ENCODE data around the gene MDFI. TPM values are rescaled to one million over a fixed set of nuclear protein-coding genes. Genes with fewer than 3 reads are reported as not detected.

The MDFI gene
- total RNA-seq, 1 donor from 2014 or later, result 11.0 TPM

- no peaks in the 10 kb centered on the region for H3K9me3 ChIP-seq
- no peak overlapping the region for H3K4me3 ChIP-seq
- H3K27ac ChIP-seq, result no peak overlapping the region
- ATAC-seq (no peak), DNase-seq (no peak)
- H3K27me3 ChIP-seq, result no peaks in the 10 kb centered on the region
- intact Hi-C loops (cut with DNase I), result no loop called here
- no peaks in the 10 kb centered on the region for H3K36me3 ChIP-seq
- no peak for TF ChIP-seq CTCF (IDR thresholded peaks at IDR 0.05)
- no peaks in the 10 kb centered on the region for H3K4me1 ChIP-seq
These were observed 9.1 kb upstream of the MDFI start for GRCh38 chr6:41629128-41629527.

- Histone ChIP-seq H3K27ac (no peak overlapping the region), H3K9me3 (no peaks in the 10 kb centered on the region), H3K27me3 (no peaks in the 10 kb centered on the region), H3K4me1 (peaks cover 7% of the 10 kb centered on the region), H3K4me3 (no peak overlapping the region), H3K36me3 (no peaks in the 10 kb centered on the region)
- peak; percentile 25 for DNase-seq
- intact Hi-C loops (cut with DNase I), result no loop called here
- ATAC-seq, result no peak
- TF ChIP-seq CTCF (IDR thresholded peaks at IDR 0.05), result no peak
These were observed 8.2 kb upstream of the MDFI start for GRCh38 chr6:41630069-41630468.

- DNase-seq (no peak), ATAC-seq (no peak)
- Histone ChIP-seq H3K27ac (no peak overlapping the region), H3K9me3 (no peaks in the 10 kb centered on the region), H3K27me3 (no peaks in the 10 kb centered on the region), H3K4me3 (no peak overlapping the region), H3K4me1 (peaks cover 7% of the 10 kb centered on the region), H3K36me3 (no peaks in the 10 kb centered on the region)
- no peak for TF ChIP-seq CTCF (IDR thresholded peaks at IDR 0.05)
- intact Hi-C loops (cut with DNase I), result no loop called here
These were observed 7.3 kb upstream of the MDFI start for GRCh38 chr6:41630946-41631345.

GRCh38 chr6:41633056-41633634 lies 5.1 kb upstream of the MDFI start:
- ATAC-seq (no peak), DNase-seq (no peak)
- no peaks in the 10 kb centered on the region for H3K9me3 ChIP-seq
- no peak overlapping the region for H3K4me3 ChIP-seq
- H3K36me3 ChIP-seq, result no peaks in the 10 kb centered on the region
- peaks cover 19% of the 10 kb centered on the region for H3K4me1 ChIP-seq
- H3K27me3 ChIP-seq, result peaks cover 14% of the 10 kb centered on the region
- TF ChIP-seq CTCF (IDR thresholded peaks at IDR 0.05), result no peak
- H3K27ac ChIP-seq, result no peak overlapping the region
- intact Hi-C loops (cut with DNase I), result no loop called here

GRCh38 chr6:41634657-41635056 lies 3.6 kb upstream of the MDFI start:
- ATAC-seq (no peak), DNase-seq (peak; percentile 2)
- intact Hi-C loops (cut with DNase I), result no loop called here
- no peak overlapping the region for H3K4me3 ChIP-seq
- H3K27ac ChIP-seq, result no peak overlapping the region
- no peaks in the 10 kb centered on the region for H3K36me3 ChIP-seq
- H3K9me3 ChIP-seq, result no peaks in the 10 kb centered on the region
- no peak for TF ChIP-seq CTCF (IDR thresholded peaks at IDR 0.05)
- H3K27me3 ChIP-seq, result peaks cover 24% of the 10 kb centered on the region
- peaks cover 25% of the 10 kb centered on the region for H3K4me1 ChIP-seq

GRCh38 chr6:41635365-41635764 lies 2.9 kb upstream of the MDFI start:
- no peak for TF ChIP-seq CTCF (IDR thresholded peaks at IDR 0.05)
- DNase-seq (peak; percentile 3), ATAC-seq (no peak)
- Histone ChIP-seq H3K36me3 (no peaks in the 10 kb centered on the region), H3K4me1 (peaks cover 25% of the 10 kb centered on the region), H3K4me3 (no peak overlapping the region), H3K9me3 (no peaks in the 10 kb centered on the region), H3K27ac (no peak overlapping the region), H3K27me3 (peaks cover 24% of the 10 kb centered on the region)
- intact Hi-C loops (cut with DNase I), result no loop called here
